ENCODE data around the gene WASF2.

DNA sequence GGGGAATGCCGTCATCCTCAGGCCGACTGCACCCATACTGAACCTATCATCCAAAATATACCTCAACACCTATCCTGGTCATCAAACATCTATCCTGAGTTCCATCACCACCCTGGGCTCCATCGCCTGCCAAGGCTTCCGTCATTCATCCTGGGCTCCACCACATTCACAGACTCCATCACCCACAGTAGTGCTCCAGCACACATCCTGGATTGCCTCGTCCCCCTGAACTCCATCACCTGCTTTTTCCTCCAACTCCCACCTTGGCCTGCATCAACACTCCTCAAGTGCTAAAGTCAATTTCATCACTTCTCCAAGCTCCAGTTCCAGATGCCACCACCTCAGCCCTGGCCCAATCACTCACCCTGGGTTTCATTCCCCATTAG is 131.0 kb downstream of the WASF2 start:
- TF ChIP-seq, protein P1, sequence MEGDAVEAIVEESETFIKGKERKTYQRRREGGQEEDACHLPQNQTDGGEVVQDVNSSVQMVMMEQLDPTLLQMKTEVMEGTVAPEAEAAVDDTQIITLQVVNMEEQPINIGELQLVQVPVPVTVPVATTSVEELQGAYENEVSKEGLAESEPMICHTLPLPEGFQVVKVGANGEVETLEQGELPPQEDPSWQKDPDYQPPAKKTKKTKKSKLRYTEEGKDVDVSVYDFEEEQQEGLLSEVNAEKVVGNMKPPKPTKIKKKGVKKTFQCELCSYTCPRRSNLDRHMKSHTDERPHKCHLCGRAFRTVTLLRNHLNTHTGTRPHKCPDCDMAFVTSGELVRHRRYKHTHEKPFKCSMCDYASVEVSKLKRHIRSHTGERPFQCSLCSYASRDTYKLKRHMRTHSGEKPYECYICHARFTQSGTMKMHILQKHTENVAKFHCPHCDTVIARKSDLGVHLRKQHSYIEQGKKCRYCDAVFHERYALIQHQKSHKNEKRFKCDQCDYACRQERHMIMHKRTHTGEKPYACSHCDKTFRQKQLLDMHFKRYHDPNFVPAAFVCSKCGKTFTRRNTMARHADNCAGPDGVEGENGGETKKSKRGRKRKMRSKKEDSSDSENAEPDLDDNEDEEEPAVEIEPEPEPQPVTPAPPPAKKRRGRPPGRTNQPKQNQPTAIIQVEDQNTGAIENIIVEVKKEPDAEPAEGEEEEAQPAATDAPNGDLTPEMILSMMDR (IDR thresholded peaks at IDR 0.05): no peak
- TF ChIP-seq POLR2A (IDR thresholded peaks at IDR 0.05): no peak

Data from right lobe of liver (tissue), 4 donors.